GM23338 (cell line): ENCODE results near the gene ZDHHC6.

Source experiments
- CREB1 ChIP-seq: fragments of 250-450 bp; sonication (Bioruptor Pico); IDR thresholded peaks from 2 replicates; pipeline ENCODE4 v1.5.0; 2020; ENCODE audit warnings: low read depth, mild to moderate bottlenecking, moderate library complexity
- CTCF ChIP-seq, 2 experiments: fragments of 200-600 bp in 1 of 2; sonication (generic) in 1 of 2; conservative IDR thresholded peaks; 2 replicates each; pipeline versions ENCODE4 v1.5.1 to v1.6.1; 2016 to 2017; ENCODE audit warnings: antibody characterized with exemption in 2 of 2, low read depth in 2 of 2, mild to moderate bottlenecking in 2 of 2, moderate library complexity in 1 of 2
- ETS1 ChIP-seq: IDR thresholded peaks from 2 replicates; pipeline ENCODE4 v1.6.1; 2016; ENCODE audit warnings: antibody characterized with exemption
- EZH2 ChIP-seq: fragments of 200-600 bp; sonication (generic); IDR thresholded peaks from one replicate; pipeline ENCODE4 v1.8.0; 2017; ENCODE audit warnings: antibody characterized with exemption, mild to moderate bottlenecking, low read depth; ENCODE audit not compliant: unreplicated experiment
- EZH2phosphoT487 ChIP-seq: fragments of 200-600 bp; sonication (generic); IDR thresholded peaks from one replicate; pipeline ENCODE4 v1.8.1; 2018; ENCODE audit warnings: antibody characterized with exemption; ENCODE audit not compliant: unreplicated experiment
- JUNB ChIP-seq: IDR thresholded peaks from one replicate; pipeline ENCODE4 v1.6.1; 2016; ENCODE audit warnings: antibody characterized with exemption; ENCODE audit not compliant: unreplicated experiment
- POLR2AphosphoS5 ChIP-seq: IDR thresholded peaks from 2 replicates; pipeline ENCODE4 v1.6.1; 2016; ENCODE audit warnings: antibody characterized with exemption, low read depth
- REST ChIP-seq: IDR thresholded peaks from one replicate; pipeline ENCODE4 v1.6.1; 2018; ENCODE audit warnings: antibody characterized with exemption; ENCODE audit not compliant: unreplicated experiment
- ZNF114 ChIP-seq: fragments of 250-450 bp; sonication (Bioruptor Pico); IDR thresholded peaks from 2 replicates; pipeline ENCODE4 v1.5.0; 2020; ENCODE audit warnings: mild to moderate bottlenecking, moderate library complexity
- ZNF331 ChIP-seq: fragments of 250-450 bp; sonication (Bioruptor Pico); IDR thresholded peaks from 2 replicates; pipeline ENCODE4 v1.5.0; 2020; ENCODE audit warnings: low read depth, mild to moderate bottlenecking, moderate library complexity
- ZNF462 ChIP-seq: fragments of 250-450 bp; sonication (Bioruptor Pico); IDR thresholded peaks from 2 replicates; pipeline ENCODE4 v1.5.0; 2020; ENCODE audit warnings: mild to moderate bottlenecking, moderate library complexity

GRCh38 chr10:112404617-112405016 lies 42.1 kb downstream of the ZDHHC6 start:
- TF ChIP-seq REST: no peak
- TF ChIP-seq CTCF (conservative IDR thresholded peaks at IDR 0.05; ENCODE audit: low read depth in 2 of 2): no peak
- TF ChIP-seq ETS1: no peak
- TF ChIP-seq ZNF114 (CRISPR knock-in tag): no peak
- TF ChIP-seq POLR2AphosphoS5: no peak
- no peak for TF ChIP-seq EZH2
- no peak for TF ChIP-seq EZH2phosphoT487
- no peak for TF ChIP-seq ZNF462 (CRISPR knock-in tag)
- TF ChIP-seq JUNB: no peak
- no peak for TF ChIP-seq ZNF331 (CRISPR knock-in tag)
- no peak for TF ChIP-seq CREB1 (CRISPR knock-in tag)
